NCI-H748 (cell line): Measurements from ENCODE around the gene STEAP3.
"Not testable (repeated sequence)": the region's sequence is repeated elsewhere in the genome, so short reads cannot be mapped to it uniquely, and the experiment has no call there.

Experiments used
- DNase-seq: peaks from one replicate; lab custom pipeline; 2025; ENCODE audit not compliant: unreplicated experiment; lab: John Stamatoyannopoulos, UW

Gene STEAP3

DNA sequence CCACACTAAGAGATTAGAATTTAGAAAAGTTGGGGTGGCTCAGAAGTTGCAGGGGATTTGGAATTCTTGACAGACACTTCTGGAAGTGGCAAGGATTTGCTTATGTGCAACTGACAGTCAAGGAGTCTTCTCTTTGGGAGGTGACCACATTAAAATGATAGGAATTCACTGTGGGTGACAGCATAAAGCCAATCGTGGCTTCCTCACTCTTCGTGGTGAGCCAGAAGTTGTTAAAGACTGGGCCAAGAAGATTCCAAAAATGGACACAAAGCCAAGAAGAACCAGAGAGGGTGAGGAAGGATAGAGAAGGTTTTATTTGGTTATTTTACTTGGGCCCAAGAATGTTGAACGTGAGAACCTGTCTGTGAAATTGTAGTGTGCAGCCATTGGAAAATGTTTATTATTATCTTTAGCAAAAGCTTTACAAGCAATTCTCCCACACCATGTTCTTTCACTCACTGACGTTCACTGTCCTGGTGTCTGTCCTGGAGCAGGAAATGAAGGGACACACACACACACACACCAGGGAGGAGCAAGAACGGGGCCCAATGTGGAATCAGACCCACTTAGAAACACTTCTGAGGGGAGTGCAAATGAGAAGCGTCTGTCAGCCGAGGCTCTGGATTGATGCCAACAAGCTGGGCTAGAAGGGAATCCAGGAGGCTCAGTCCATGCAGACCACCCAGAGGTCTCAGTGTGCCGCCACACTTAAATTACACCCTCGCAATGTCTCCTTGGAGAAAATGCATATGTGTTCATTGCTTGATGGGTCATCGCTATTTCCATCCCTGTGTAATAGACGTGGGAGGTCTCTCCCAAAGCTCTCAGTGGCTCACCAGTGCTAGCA, 37.2 kb downstream of the STEAP3 start:
- no peak for DNase-seq

- no peak for DNase-seq
These were observed 38.0 kb downstream of the STEAP3 start for GRCh38 chr2:119261493-119262225.

GRCh38 chr2:119263025-119263424, 39.4 kb downstream of the STEAP3 start:
- DNase-seq: no peak

- no peak for DNase-seq
These were observed 40.0 kb downstream of the STEAP3 start for GRCh38 chr2:119263656-119264055.

GRCh38 chr2:119264781-119265692, 41.4 kb downstream of the STEAP3 start:
- DNase-seq: peak; percentile 58

GRCh38 chr2:119265693-119266066, 42.0 kb downstream of the STEAP3 start:
- DNase-seq: no peak

DNA sequence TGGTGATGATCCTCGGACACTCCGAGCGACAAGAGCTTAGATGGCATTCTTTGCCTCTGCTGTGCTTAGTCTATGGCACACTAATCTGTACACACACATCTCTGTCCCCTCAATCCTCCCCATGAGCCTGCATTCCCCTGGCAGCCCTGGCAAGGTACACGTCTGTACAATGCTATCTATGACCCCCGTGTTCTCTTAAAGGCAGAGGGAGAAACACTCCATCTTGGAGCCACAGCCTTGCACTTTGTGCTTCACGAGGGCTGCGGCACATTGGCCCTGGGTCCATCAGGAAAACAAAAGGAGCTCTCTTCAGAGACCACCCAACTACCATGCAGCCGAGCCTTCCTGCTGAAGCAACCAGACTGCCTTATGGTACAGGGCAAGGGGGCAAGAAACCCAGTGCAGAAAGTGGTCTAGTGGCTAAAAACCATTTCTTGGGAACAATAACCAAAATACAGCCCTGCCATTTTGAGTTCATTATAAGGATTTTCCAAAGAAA, 42.5 kb downstream of the STEAP3 start:
- DNase-seq: no peak

- DNase-seq: no peak
These were observed 44.0 kb downstream of the STEAP3 start for GRCh38 chr2:119267604-119268003.

GRCh38 chr2:119276864-119277263, 53.2 kb downstream of the STEAP3 start:
- DNase-seq: peak; percentile 3

- not testable (repeated sequence) for DNase-seq
These were observed 54.8 kb downstream of the STEAP3 start for GRCh38 chr2:119278385-119278784.

- DNase-seq: no peak
These were observed 55.3 kb downstream of the STEAP3 start for GRCh38 chr2:119278946-119279345.

- no peak for DNase-seq
These were observed 56.0 kb downstream of the STEAP3 start for GRCh38 chr2:119279666-119280065.

GRCh38 chr2:119280680-119281079, 57.0 kb downstream of the STEAP3 start:
- no peak for DNase-seq

GRCh38 chr2:119282146-119282995, 58.7 kb downstream of the STEAP3 start:
- DNase-seq: no peak

DNA sequence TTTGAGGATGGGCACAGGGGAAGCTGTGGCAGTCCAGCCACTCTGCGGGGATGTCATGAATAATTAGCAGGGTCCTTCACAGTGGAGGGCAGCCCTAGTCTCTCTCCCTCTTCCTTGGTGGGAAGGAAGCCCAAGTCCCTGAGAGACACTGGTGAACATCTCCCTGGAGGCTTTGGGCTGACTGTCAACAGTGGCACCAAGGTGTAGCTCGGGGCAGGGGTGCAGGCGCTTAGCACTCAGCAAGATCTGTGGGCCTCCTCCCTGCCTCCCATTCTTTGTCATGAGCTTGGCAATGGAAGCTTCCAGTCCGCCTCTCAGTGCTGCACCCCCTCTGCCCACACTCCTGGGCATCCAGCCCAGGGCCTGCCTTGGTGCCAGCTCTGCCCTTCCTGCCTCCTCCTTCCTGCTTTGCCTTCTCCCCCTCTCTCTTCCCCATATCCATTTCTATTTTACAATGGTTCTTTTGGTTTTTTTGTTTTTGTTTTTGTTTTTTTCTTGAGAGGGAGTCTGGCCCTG, 59.4 kb downstream of the STEAP3 start:
- no peak for DNase-seq

- DNase-seq: no peak
These were observed 60.3 kb downstream of the STEAP3 start for GRCh38 chr2:119283873-119284331.

- DNase-seq: no peak
These were observed 63.0 kb downstream of the STEAP3 start for GRCh38 chr2:119286661-119287060.

DNA sequence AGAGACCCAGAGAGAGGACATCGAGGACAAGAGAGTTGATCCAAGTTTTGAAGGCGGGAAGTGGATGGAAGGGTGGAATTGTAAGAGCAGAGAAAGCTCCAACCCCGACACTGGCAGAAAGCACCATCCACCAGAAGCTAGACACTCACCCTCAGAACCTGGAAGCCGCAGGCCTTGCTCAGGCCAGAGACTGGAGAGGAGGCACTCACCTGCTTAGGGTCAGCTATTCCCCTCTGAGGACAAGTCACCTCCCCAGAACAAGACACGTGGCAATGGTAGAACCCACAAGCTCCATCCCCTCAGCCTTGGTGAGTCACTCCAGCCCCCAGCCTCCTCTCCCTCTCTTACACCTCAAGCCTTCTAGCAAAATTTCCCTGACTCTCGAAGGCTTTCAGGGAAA, 64.9 kb downstream of the STEAP3 start:
- DNase-seq: no peak

- no peak for DNase-seq
These were observed 65.5 kb downstream of the STEAP3 start for GRCh38 chr2:119289093-119289492.

DNA sequence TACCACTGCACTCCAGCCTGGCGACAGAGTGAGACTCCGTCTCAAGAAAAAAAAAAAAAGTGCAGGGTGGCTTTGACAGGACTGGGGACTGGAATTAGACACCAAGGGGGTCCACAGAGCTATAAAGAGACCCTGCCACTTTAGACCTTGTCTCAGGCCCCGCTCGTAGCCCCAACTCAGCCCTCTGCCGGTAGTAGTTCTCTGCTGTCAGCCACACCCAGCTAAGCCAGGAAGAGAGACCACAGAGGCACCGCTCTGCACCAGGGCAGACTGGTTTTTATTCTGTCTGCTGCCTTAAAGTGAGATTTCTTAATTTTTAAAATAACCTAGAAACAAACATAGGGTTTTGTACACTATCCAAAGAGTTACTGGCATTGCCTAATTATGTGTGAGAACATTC, 66.0 kb downstream of the STEAP3 start:
- DNase-seq: no peak
